ENCODE results near the gene PHC2. TPM values are rescaled to one million over a fixed set of nuclear protein-coding genes. Genes with fewer than 3 reads are reported as not detected.

PHC2 gene
- total RNA-seq = 100 to 1,000 TPM in 4 of 9 donors, 10 to 100 TPM in 5; 86.5 to 194 (median 99.4) TPM
- polyA plus RNA-seq = 100 to 1,000 TPM in 1 of 2 donors, 10 to 100 TPM in 1; 79.7 to 118 TPM
- long read RNA-seq, donor 1, transcript PHC2-202 (7 exons, 2,550 nt) = major isoform, 27 of 108 reads
- long read RNA-seq, donor 1, partial matches to known transcripts = 15 of 108 reads
- long read RNA-seq, donor 1, other reads (novel, unspliced or antisense) = 64 of 108 reads
- long read RNA-seq, donor 2, partial matches to known transcripts = 25 of 40 reads
- long read RNA-seq, donor 2, other reads (novel, unspliced or antisense) = 9 of 40 reads
- long read RNA-seq, donor 3, transcript PHC2-202 (7 exons, 2,550 nt) = major isoform, 29 of 117 reads
- long read RNA-seq, donor 3, partial matches to known transcripts = 22 of 117 reads
- long read RNA-seq, donor 3, other reads (novel, unspliced or antisense) = 65 of 117 reads

GRCh38 chr1:33430692-33431593 is at the start of gene PHC2:
Gene PHC2 (minus strand): TSS chr1:33431095. CDS start chr1:33375539, 55,556 bp downstream.
- DNase-seq = peak; percentile 97 to 99 (median 98)
- Histone ChIP-seq H3K4me1 (peaks cover 0 to 70% (median 26%) of the 10 kb centered on the region in 12 donors), H3K27me3 (peaks cover 0 to 4% (median 0%) of the 10 kb centered on the region in 9 donors), H3K4me3 (peak within 1 kb of the TSS; percentile 64 to 93 (median 79)), H3K9me3 (no peaks in the 10 kb centered on the region), H3K36me3 (no peaks in the 10 kb centered on the region), H3K27ac (peak within 1 kb of the TSS; percentile 74 to 90 (median 82))
- TF ChIP-seq CTCF (IDR thresholded peaks at IDR 0.05) = peak in 9 of 12 donors; percentile 16 to 70 (median 41)
- peak; percentile 19 to 56 for TF ChIP-seq POLR2A (IDR thresholded peaks at IDR 0.05)
- ATAC-seq = peak; percentile 96 to 97 (median 97)
- intact Hi-C loops (cut with DNase I) = loop anchor here in 2 of 10 donors (5.0 kb wide), 3 partner anchors 41 to 151 kb away; partner anchors contain the start of gene ZSCAN20 (in 1 of the 2)
- WGBS, 4 donors = 2 to 4% (median 3%) methylated on average over 41 to 91 of the region's 91 CpGs

GRCh38 chr1:33477451-33477850 is 46.6 kb upstream of the PHC2 start:
- no peak for ATAC-seq
- 73 to 94% (median 87%) methylated on average over 4 of the region's 4 CpGs for WGBS, 4 donors
- Histone ChIP-seq H3K27ac (no peak overlapping the region), H3K27me3 (no peaks in the 10 kb centered on the region), H3K4me1 (peaks cover 0 to 29% (median 16%) of the 10 kb centered on the region in 12 donors), H3K4me3 (no peak overlapping the region), H3K36me3 (peaks cover 0 to 37% (median 27%) of the 10 kb centered on the region in 9 donors), H3K9me3 (no peaks in the 10 kb centered on the region)
- TF ChIP-seq POLR2A (IDR thresholded peaks at IDR 0.05) (no peak), CTCF (IDR thresholded peaks at IDR 0.05) (no peak)
- DNase-seq = no peak
- intact Hi-C loops (cut with DNase I) = loop anchor here in 4 of 10 donors (5.0 to 10.0 kb wide), 4 partner anchors 135 to 383 kb away; no protein-coding TSS in a partner anchor

GRCh38 chr1:33473900-33474299 is 43.0 kb upstream of the PHC2 start:
- intact Hi-C loops (cut with DNase I) = loop anchor here (2.0 to 10.0 kb wide), 15 partner anchors 42 to 379 kb away; partner anchors contain the start of gene PHC2 (in 1 of the 10)
- no peaks in the 10 kb centered on the region for H3K9me3 ChIP-seq
- DNase-seq (peak in 4 of 5 donors; percentile 30 to 55 (median 50)), ATAC-seq (peak; percentile 39 to 54 (median 48))
- peak overlapping the region in 11 of 12 donors; percentile 46 to 90 (median 85) for H3K27ac ChIP-seq
- no peak overlapping the region for H3K4me3 ChIP-seq
- TF ChIP-seq CTCF (IDR thresholded peaks at IDR 0.05) = no peak
- TF ChIP-seq POLR2A (IDR thresholded peaks at IDR 0.05) = no peak
- H3K4me1 ChIP-seq = peaks cover 3 to 51% (median 34%) of the 10 kb centered on the region in 12 donors
- peaks cover 0 to 2% (median 0%) of the 10 kb centered on the region in 9 donors for H3K36me3 ChIP-seq
- no peaks in the 10 kb centered on the region for H3K27me3 ChIP-seq

Measured in heart left ventricle (tissue), 16 donors.